ENCODE data around the gene HIPK2. TPM values are rescaled to one million over a fixed set of nuclear protein-coding genes. Genes with fewer than 3 reads are reported as not detected.

Gene HIPK2
- under 0.01 and 0.17 TPM in 2 replicates for total RNA-seq (2014; rRNA removed; shearing (Covaris generic))

GRCh38 chr7:139777948-139778841 lies at the start of gene HIPK2:
Gene HIPK2, minus strand, starts transcription at chr7:139777998. Its CDS starts 375 bp downstream, at chr7:139777623.
- DNase-seq (ENCODE audit: low spot score): peak; percentile 39
- in situ Hi-C loops (cut with HindIII; ENCODE audit: low sequenced_read_pairs): no loop called here

GRCh38 chr7:139827042-139827441 lies 49.2 kb upstream of the HIPK2 start:
- no peak for DNase-seq (ENCODE audit: low spot score)

GRCh38 chr7:139825666-139826290 lies 48.0 kb upstream of the HIPK2 start:
- in situ Hi-C loops (cut with HindIII; ENCODE audit: low sequenced_read_pairs): no loop called here
- no peak for DNase-seq (ENCODE audit: low spot score)

More at GRCh38 chr7:139827042-139827441, 49.2 kb upstream of the HIPK2 start:
- in situ Hi-C loops (cut with HindIII; ENCODE audit: low sequenced_read_pairs): no loop called here

- in situ Hi-C loops (cut with HindIII; ENCODE audit: low sequenced_read_pairs): no loop called here
- no peak for DNase-seq (ENCODE audit: low spot score)
Observed at GRCh38 chr7:139823959-139824521, 46.2 kb upstream of the HIPK2 start.

- in situ Hi-C loops (cut with HindIII; ENCODE audit: low sequenced_read_pairs): no loop called here
Observed at GRCh38 chr7:139822855-139823254, 45.1 kb upstream of the HIPK2 start.

GRCh38 chr7:139821349-139822105 lies 43.7 kb upstream of the HIPK2 start:
- DNase-seq (ENCODE audit: low spot score): no peak

More at GRCh38 chr7:139822855-139823254, 45.1 kb upstream of the HIPK2 start:
- DNase-seq (ENCODE audit: low spot score): no peak

GRCh38 chr7:139820089-139820488 lies 42.3 kb upstream of the HIPK2 start:
- in situ Hi-C loops (cut with HindIII; ENCODE audit: low sequenced_read_pairs): no loop called here
- no peak for DNase-seq (ENCODE audit: low spot score)

More at GRCh38 chr7:139821349-139822105, 43.7 kb upstream of the HIPK2 start:
- in situ Hi-C loops (cut with HindIII; ENCODE audit: low sequenced_read_pairs): no loop called here

GRCh38 chr7:139817249-139817648 lies 39.5 kb upstream of the HIPK2 start:
- in situ Hi-C loops (cut with HindIII; ENCODE audit: low sequenced_read_pairs): no loop called here
- DNase-seq (ENCODE audit: low spot score): no peak

- in situ Hi-C loops (cut with HindIII; ENCODE audit: low sequenced_read_pairs): no loop called here
- DNase-seq (ENCODE audit: low spot score): no peak
Observed at GRCh38 chr7:139813689-139814088, 35.9 kb upstream of the HIPK2 start.

- in situ Hi-C loops (cut with HindIII; ENCODE audit: low sequenced_read_pairs): no loop called here
- no peak for DNase-seq (ENCODE audit: low spot score)
Observed at GRCh38 chr7:139813151-139813550, 35.4 kb upstream of the HIPK2 start.

GRCh38 chr7:139811066-139811465 lies 33.3 kb upstream of the HIPK2 start:
- no peak for DNase-seq (ENCODE audit: low spot score)
- in situ Hi-C loops (cut with HindIII; ENCODE audit: low sequenced_read_pairs): no loop called here

GRCh38 chr7:139808846-139809442 lies 31.1 kb upstream of the HIPK2 start:
- no peak for DNase-seq (ENCODE audit: low spot score)
- in situ Hi-C loops (cut with HindIII; ENCODE audit: low sequenced_read_pairs): no loop called here

- DNase-seq (ENCODE audit: low spot score): no peak
- in situ Hi-C loops (cut with HindIII; ENCODE audit: low sequenced_read_pairs): no loop called here
Observed at GRCh38 chr7:139808427-139808826, 30.6 kb upstream of the HIPK2 start.

GRCh38 chr7:139807009-139807408 lies 29.2 kb upstream of the HIPK2 start:
- no peak for DNase-seq (ENCODE audit: low spot score)
- in situ Hi-C loops (cut with HindIII; ENCODE audit: low sequenced_read_pairs): no loop called here

GRCh38 chr7:139804571-139804970 lies 26.8 kb upstream of the HIPK2 start:
- DNase-seq (ENCODE audit: low spot score): no peak
- in situ Hi-C loops (cut with HindIII; ENCODE audit: low sequenced_read_pairs): no loop called here

GRCh38 chr7:139799586-139799985 lies 21.8 kb upstream of the HIPK2 start:
- no peak for DNase-seq (ENCODE audit: low spot score)
- in situ Hi-C loops (cut with HindIII; ENCODE audit: low sequenced_read_pairs): no loop called here

GRCh38 chr7:139798892-139799291 lies 21.1 kb upstream of the HIPK2 start:
- no peak for DNase-seq (ENCODE audit: low spot score)
- in situ Hi-C loops (cut with HindIII; ENCODE audit: low sequenced_read_pairs): no loop called here

- no peak for DNase-seq (ENCODE audit: low spot score)
- in situ Hi-C loops (cut with HindIII; ENCODE audit: low sequenced_read_pairs): no loop called here
Observed at GRCh38 chr7:139798221-139798620, 20.4 kb upstream of the HIPK2 start.

- DNase-seq (ENCODE audit: low spot score): no peak
- in situ Hi-C loops (cut with HindIII; ENCODE audit: low sequenced_read_pairs): no loop called here
Observed at GRCh38 chr7:139797607-139798006, 19.8 kb upstream of the HIPK2 start.

Measured in G401 (cell line).